Measurements from ENCODE around the gene SIRT3.

SIRT3 gene

GRCh38 chr11:209275-210121 lies 26.6 kb downstream of the SIRT3 start:
- peak overlapping the region; percentile 46 for H3K27ac ChIP-seq (ENCODE audit: low read depth, low read length)
- no peak overlapping the region for H3K18ac ChIP-seq (ENCODE audit: low read length)
- no peak overlapping the region for H3K23ac ChIP-seq (ENCODE audit: low read length)
- H2BK15ac ChIP-seq (replicated peaks; ENCODE audit: low read depth), result no peak overlapping the region
- H3K4me1 ChIP-seq (ENCODE audit: control insufficient read depth, low read depth, low read length), result peaks cover 12% of the 10 kb centered on the region
- peak overlapping the region; percentile 99 for H3K56ac ChIP-seq (ENCODE audit: low read length)
- peak overlapping the region; percentile 100 for H3K9ac ChIP-seq (ENCODE audit: low read length)
- DNase-seq, result peak; percentile 29
- H3K36me3 ChIP-seq (ENCODE audit: control insufficient read depth, insufficient read depth, low read length), result peaks cover 21% of the 10 kb centered on the region
- peaks cover 51% of the 10 kb centered on the region for H3K79me1 ChIP-seq (ENCODE audit: low read length)
- H3K79me2 ChIP-seq (ENCODE audit: control insufficient read depth, insufficient read depth, low read length), result peaks cover 39% of the 10 kb centered on the region
- H4K8ac ChIP-seq (ENCODE audit: low read depth, low read length), result no peak overlapping the region
- H3K27me3 ChIP-seq (ENCODE audit: insufficient read depth, low read length, poor library complexity), result no peaks in the 10 kb centered on the region
- WGBS (ENCODE audit: extremely low coverage, insufficient coverage, low lambda C conversion rate), result no CpG with 5 or more reads among the region's 29 CpGs
- peak overlapping the region; percentile 77 for H3K4me3 ChIP-seq (ENCODE audit: low read length)
- no peak overlapping the region for H2BK5ac ChIP-seq (ENCODE audit: low read length)
- H2BK120ac ChIP-seq (ENCODE audit: low read depth, low read length), result no peak overlapping the region
- peak overlapping the region; percentile 78 for H2AK5ac ChIP-seq (ENCODE audit: low read length)
- no peak overlapping the region for H4K5ac ChIP-seq (ENCODE audit: low read length)
- peak overlapping the region; percentile 49 for H3K4ac ChIP-seq (ENCODE audit: low read depth, low read length)
- peak overlapping the region; percentile 97 for H3K4me2 ChIP-seq (ENCODE audit: low read length)

GRCh38 chr11:208917-209260 lies 27.3 kb downstream of the SIRT3 start:
- peak overlapping the region; percentile 31 for H3K18ac ChIP-seq (ENCODE audit: low read length)
- H2BK120ac ChIP-seq (ENCODE audit: low read depth, low read length), result peak overlapping the region; percentile 7
- H3K4me3 ChIP-seq (ENCODE audit: low read length), result peak overlapping the region; percentile 77
- peaks cover 54% of the 10 kb centered on the region for H3K79me1 ChIP-seq (ENCODE audit: low read length)
- H3K4me2 ChIP-seq (ENCODE audit: low read length), result peak overlapping the region; percentile 97
- peaks cover 18% of the 10 kb centered on the region for H3K36me3 ChIP-seq (ENCODE audit: control insufficient read depth, insufficient read depth, low read length)
- H2BK15ac ChIP-seq (replicated peaks; ENCODE audit: low read depth), result no peak overlapping the region
- no peak overlapping the region for H4K8ac ChIP-seq (ENCODE audit: low read depth, low read length)
- no CpG with 5 or more reads among the region's 26 CpGs for WGBS (ENCODE audit: extremely low coverage, insufficient coverage, low lambda C conversion rate)
- H3K27me3 ChIP-seq (ENCODE audit: insufficient read depth, low read length, poor library complexity), result no peaks in the 10 kb centered on the region
- peak overlapping the region; percentile 78 for H2AK5ac ChIP-seq (ENCODE audit: low read length)
- peaks cover 12% of the 10 kb centered on the region for H3K4me1 ChIP-seq (ENCODE audit: control insufficient read depth, low read depth, low read length)
- H3K9ac ChIP-seq (ENCODE audit: low read length), result peak overlapping the region; percentile 100
- H2BK5ac ChIP-seq (ENCODE audit: low read length), result no peak overlapping the region
- peak overlapping the region; percentile 49 for H3K4ac ChIP-seq (ENCODE audit: low read depth, low read length)
- H3K79me2 ChIP-seq (ENCODE audit: control insufficient read depth, insufficient read depth, low read length), result peaks cover 39% of the 10 kb centered on the region
- H3K23ac ChIP-seq (ENCODE audit: low read length), result no peak overlapping the region
- H3K56ac ChIP-seq (ENCODE audit: low read length), result peak overlapping the region; percentile 99
- peak overlapping the region; percentile 40 for H3K27ac ChIP-seq (ENCODE audit: low read depth, low read length)
- DNase-seq, result no peak
- no peak overlapping the region for H4K5ac ChIP-seq (ENCODE audit: low read length)

- peak overlapping the region; percentile 99 for H3K4me2 ChIP-seq (ENCODE audit: low read length)
- peak overlapping the region; percentile 100 for H3K56ac ChIP-seq (ENCODE audit: low read length)
Measured at GRCh38 chr11:208181-208916, 27.8 kb downstream of the SIRT3 start.

GRCh38 chr11:207863-208180 lies 28.3 kb downstream of the SIRT3 start:
- Histone ChIP-seq H4K8ac (ENCODE audit: low read depth, low read length) (no peak overlapping the region), H3K4me1 (ENCODE audit: control insufficient read depth, low read depth, low read length) (peaks cover 12% of the 10 kb centered on the region), H3K18ac (ENCODE audit: low read length) (peak overlapping the region; percentile 75), H2AK5ac (ENCODE audit: low read length) (peak overlapping the region; percentile 10), H3K4me2 (ENCODE audit: low read length) (peak overlapping the region; percentile 99), H3K9ac (ENCODE audit: low read length) (peak overlapping the region; percentile 100), H3K4ac (ENCODE audit: low read depth, low read length) (peak overlapping the region; percentile 87), H3K27me3 (ENCODE audit: insufficient read depth, low read length, poor library complexity) (no peaks in the 10 kb centered on the region), H2BK120ac (ENCODE audit: low read depth, low read length) (no peak overlapping the region), H2BK5ac (ENCODE audit: low read length) (peak overlapping the region; percentile 61), H3K36me3 (ENCODE audit: control insufficient read depth, insufficient read depth, low read length) (peaks cover 12% of the 10 kb centered on the region), H3K4me3 (ENCODE audit: low read length) (peak overlapping the region; percentile 97), H3K79me1 (ENCODE audit: low read length) (peaks cover 54% of the 10 kb centered on the region), H2BK15ac (replicated peaks; ENCODE audit: low read depth) (no peak overlapping the region), H3K79me2 (ENCODE audit: control insufficient read depth, insufficient read depth, low read length) (peaks cover 39% of the 10 kb centered on the region), H3K56ac (ENCODE audit: low read length) (peak overlapping the region; percentile 100), H3K27ac (ENCODE audit: low read depth, low read length) (peak overlapping the region; percentile 94), H4K5ac (ENCODE audit: low read length) (peak overlapping the region; percentile 69), H3K23ac (ENCODE audit: low read length) (peak overlapping the region; percentile 99)
- DNase-seq, result no peak
- no CpG with 5 or more reads among the region's 27 CpGs for WGBS (ENCODE audit: extremely low coverage, insufficient coverage, low lambda C conversion rate)

More at GRCh38 chr11:208181-208916, 27.8 kb downstream of the SIRT3 start:
- peak overlapping the region; percentile 61 for H2BK5ac ChIP-seq (ENCODE audit: low read length)
- peaks cover 18% of the 10 kb centered on the region for H3K36me3 ChIP-seq (ENCODE audit: control insufficient read depth, insufficient read depth, low read length)
- H3K18ac ChIP-seq (ENCODE audit: low read length), result peak overlapping the region; percentile 75
- H3K27me3 ChIP-seq (ENCODE audit: insufficient read depth, low read length, poor library complexity), result no peaks in the 10 kb centered on the region
- H4K5ac ChIP-seq (ENCODE audit: low read length), result no peak overlapping the region
- H4K8ac ChIP-seq (ENCODE audit: low read depth, low read length), result no peak overlapping the region
- H3K27ac ChIP-seq (ENCODE audit: low read depth, low read length), result peak overlapping the region; percentile 94
- H3K4me1 ChIP-seq (ENCODE audit: control insufficient read depth, low read depth, low read length), result peaks cover 12% of the 10 kb centered on the region
- H3K9ac ChIP-seq (ENCODE audit: low read length), result peak overlapping the region; percentile 100
- peak overlapping the region; percentile 99 for H3K23ac ChIP-seq (ENCODE audit: low read length)
- DNase-seq, result peak; percentile 82
- H2BK15ac ChIP-seq (replicated peaks; ENCODE audit: low read depth), result no peak overlapping the region
- H2BK120ac ChIP-seq (ENCODE audit: low read depth, low read length), result peak overlapping the region; percentile 7
- peak overlapping the region; percentile 97 for H3K4me3 ChIP-seq (ENCODE audit: low read length)
- WGBS (ENCODE audit: extremely low coverage, insufficient coverage, low lambda C conversion rate), result no CpG with 5 or more reads among the region's 57 CpGs
- peak overlapping the region; percentile 10 for H2AK5ac ChIP-seq (ENCODE audit: low read length)
- peaks cover 55% of the 10 kb centered on the region for H3K79me1 ChIP-seq (ENCODE audit: low read length)
- H3K79me2 ChIP-seq (ENCODE audit: control insufficient read depth, insufficient read depth, low read length), result peaks cover 39% of the 10 kb centered on the region
- peak overlapping the region; percentile 87 for H3K4ac ChIP-seq (ENCODE audit: low read depth, low read length)

- no peak within 1 kb of the TSS for H4K8ac ChIP-seq (ENCODE audit: low read depth, low read length)
- H3K27me3 ChIP-seq (ENCODE audit: insufficient read depth, low read length, poor library complexity), result no peaks in the 10 kb centered on the region
- H2BK15ac ChIP-seq (replicated peaks; ENCODE audit: low read depth), result no peak within 1 kb of the TSS
- peak within 1 kb of the TSS; percentile 75 for H3K18ac ChIP-seq (ENCODE audit: low read length)
- peak within 1 kb of the TSS; percentile 94 for H3K27ac ChIP-seq (ENCODE audit: low read depth, low read length)
- H3K4me1 ChIP-seq (ENCODE audit: control insufficient read depth, low read depth, low read length), result peaks cover 12% of the 10 kb centered on the region
- H3K4me3 ChIP-seq (ENCODE audit: low read length), result peak within 1 kb of the TSS; percentile 97
- H4K5ac ChIP-seq (ENCODE audit: low read length), result peak within 1 kb of the TSS; percentile 69
- no CpG with 5 or more reads among the region's 63 CpGs for WGBS (ENCODE audit: extremely low coverage, insufficient coverage, low lambda C conversion rate)
- H2AK5ac ChIP-seq (ENCODE audit: low read length), result peak within 1 kb of the TSS; percentile 58
- peak within 1 kb of the TSS; percentile 99 for H3K23ac ChIP-seq (ENCODE audit: low read length)
- H3K79me2 ChIP-seq (ENCODE audit: control insufficient read depth, insufficient read depth, low read length), result peaks cover 39% of the 10 kb centered on the region
- peak within 1 kb of the TSS; percentile 61 for H2BK5ac ChIP-seq (ENCODE audit: low read length)
- H3K4ac ChIP-seq (ENCODE audit: low read depth, low read length), result peak within 1 kb of the TSS; percentile 88
- peak; percentile 99 for DNase-seq
- peaks cover 54% of the 10 kb centered on the region for H3K79me1 ChIP-seq (ENCODE audit: low read length)
- peak within 1 kb of the TSS; percentile 99 for H3K4me2 ChIP-seq (ENCODE audit: low read length)
- H3K36me3 ChIP-seq (ENCODE audit: control insufficient read depth, insufficient read depth, low read length), result peaks cover 8% of the 10 kb centered on the region
- H2BK120ac ChIP-seq (ENCODE audit: low read depth, low read length), result no peak within 1 kb of the TSS
- H3K56ac ChIP-seq (ENCODE audit: low read length), result peak within 1 kb of the TSS; percentile 100
- peak within 1 kb of the TSS; percentile 100 for H3K9ac ChIP-seq (ENCODE audit: low read length)
Measured at GRCh38 chr11:207208-207862, 28.8 kb downstream of the SIRT3 start, which contains the start of the genes BET1L and RIC8A. Gene BET1L, minus strand, starts transcription at chr11:207399. Its CDS starts 78 bp downstream, at chr11:207321. Gene RIC8A, plus strand, starts transcription at chr11:207708. Its CDS starts 1,147 bp downstream, at chr11:208855.
